Activated CD8-positive, alpha-beta T cell treated with anti-CD3 and anti-CD28 coated beads for 36 hours (primary cell): ENCODE results near the gene DUSP22. TPM values are rescaled to one million over a fixed set of nuclear protein-coding genes. Genes with fewer than 3 reads are reported as not detected.
"Not testable (repeated sequence)": the region's sequence is repeated elsewhere in the genome, so short reads cannot be mapped to it uniquely, and the experiment has no call there.

ENCODE experiments used
- ATAC-seq: fragments of 200-7000 bp; cut with Tn5 transposase; one replicate; pipeline ENCODE4 v1.10.0; 2021; ENCODE audit warnings: mild to moderate bottlenecking, moderate library complexity
- CTCF ChIA-PET: fragments of 350-600 bp; sonication (Branson Sonifier 250); formaldehyde crosslinking; loops from one replicate; lab custom pipeline; 2021; ENCODE audit warnings: antibody characterized with exemption; lab: Charles Lee
- POLR2A ChIA-PET: fragments of 350-600 bp; sonication (Branson Sonifier 250); formaldehyde crosslinking; loops from one replicate; lab custom pipeline; 2021; ENCODE audit warnings: antibody characterized with exemption; lab: Charles Lee
- DNase-seq: peaks from one replicate; pipeline ENCODE4 v3.0.0-alpha.2; 2020
- H3K27ac Mint-ChIP-seq: one replicate; pipeline ENCODE4 v1.8.0; 2021; ENCODE audit warnings: mild to moderate bottlenecking, mixed read lengths
- H3K27me3 Mint-ChIP-seq: one replicate; pipeline ENCODE4 v1.8.0; 2021; ENCODE audit warnings: mixed read lengths
- H3K36me3 Mint-ChIP-seq: one replicate; pipeline ENCODE4 v1.8.0; 2021; ENCODE audit warnings: low read depth, mixed read lengths
- H3K4me1 Mint-ChIP-seq: one replicate; pipeline ENCODE4 v1.8.0; 2021; ENCODE audit warnings: low read depth, mixed read lengths
- H3K4me3 Mint-ChIP-seq: one replicate; pipeline ENCODE4 v1.8.0; 2021; ENCODE audit warnings: mild to moderate bottlenecking, moderate library complexity, mixed read lengths
- H3K9me3 Mint-ChIP-seq: one replicate; pipeline ENCODE4 v1.8.0; 2021; ENCODE audit warnings: mixed read lengths
- CTCF ChIP-seq: fragments of 200-600 bp; IDR thresholded peaks from one replicate; pipeline ENCODE4 v1.8.0; 2022; ENCODE audit warnings: antibody characterized with exemption, mild to moderate bottlenecking
- intact Hi-C: fragments of 100-400 bp; cut with micrococcal nuclease; formaldehyde crosslinking; loops from one replicate; pipeline ENCODE4 v1.10.0; 2022
- total RNA-seq, 2 experiments: library from RNA; stranded (reverse); gene quantifications; one replicate each; pipeline ENCODE4 v1.2.3, GENCODE V29; 2021

Gene DUSP22
- total RNA-seq, 2 experiments from 2014 or later, result 32.5 to 34.2 TPM

GRCh38 chr6:282177-282866, 10.0 kb upstream of the DUSP22 start:
- TF ChIP-seq CTCF, result no peak
- POLR2A ChIA-PET, result no interaction called here
- ATAC-seq (no peak), DNase-seq (no peak)
- H3K27ac Mint-ChIP-seq, result no peak overlapping the region
- no peak overlapping the region for H3K4me3 Mint-ChIP-seq
- H3K27me3 Mint-ChIP-seq, result no peaks in the 10 kb centered on the region
- H3K9me3 Mint-ChIP-seq, result no peaks in the 10 kb centered on the region
- intact Hi-C loops, result no loop called here
- peaks cover 22% of the 10 kb centered on the region for H3K4me1 Mint-ChIP-seq
- no peaks in the 10 kb centered on the region for H3K36me3 Mint-ChIP-seq
- CTCF ChIA-PET, result no interaction called here

- ATAC-seq, result no peak
- TF ChIP-seq CTCF, result no peak
- no peaks in the 10 kb centered on the region for H3K9me3 Mint-ChIP-seq
- H3K4me3 Mint-ChIP-seq, result no peak overlapping the region
- no peak for DNase-seq
- intact Hi-C loops, result no loop called here
- H3K36me3 Mint-ChIP-seq, result no peaks in the 10 kb centered on the region
- no peaks in the 10 kb centered on the region for H3K27me3 Mint-ChIP-seq
- peaks cover 25% of the 10 kb centered on the region for H3K4me1 Mint-ChIP-seq
- ChIA-PET POLR2A (no interaction called here), CTCF (no interaction called here)
- no peak overlapping the region for H3K27ac Mint-ChIP-seq
These were observed 9.3 kb upstream of the DUSP22 start for GRCh38 chr6:282867-283416.

GRCh38 chr6:284486-284885, 7.8 kb upstream of the DUSP22 start:
- no peak overlapping the region for H3K27ac Mint-ChIP-seq
- CTCF ChIA-PET, result interaction anchor here (0.9 kb wide), 1 partner anchor 13 kb away, joined by 3 read pairs; no protein-coding TSS in a partner anchor
- TF ChIP-seq CTCF, result no peak
- intact Hi-C loops, result no loop called here
- no peak overlapping the region for H3K4me3 Mint-ChIP-seq
- no peaks in the 10 kb centered on the region for H3K27me3 Mint-ChIP-seq
- DNase-seq, result no peak
- POLR2A ChIA-PET, result interaction anchor here (1.1 to 2.8 kb wide), 2 partner anchors 29 to 110 kb away, joined by 3 to 9 read pairs; no protein-coding TSS in a partner anchor
- no peak for ATAC-seq
- peaks cover 33% of the 10 kb centered on the region for H3K4me1 Mint-ChIP-seq
- H3K9me3 Mint-ChIP-seq, result no peaks in the 10 kb centered on the region
- H3K36me3 Mint-ChIP-seq, result no peaks in the 10 kb centered on the region

- Mint-ChIP-seq H3K4me3 (no peak overlapping the region), H3K36me3 (no peaks in the 10 kb centered on the region), H3K4me1 (peaks cover 38% of the 10 kb centered on the region), H3K27me3 (no peaks in the 10 kb centered on the region), H3K27ac (peak overlapping the region; percentile 55), H3K9me3 (no peaks in the 10 kb centered on the region)
- TF ChIP-seq CTCF, result no peak
- DNase-seq, result no peak
- ATAC-seq, result peak; percentile 38
- intact Hi-C loops, result no loop called here
- POLR2A ChIA-PET, result interaction anchor here (0.7 to 2.8 kb wide), 7 partner anchors 25 to 110 kb away, joined by 3 to 9 read pairs (median 3); no protein-coding TSS in a partner anchor
- CTCF ChIA-PET, result interaction anchor here (0.9 to 1.1 kb wide), 3 partner anchors 12 to 97 kb away, joined by 3 read pairs; no protein-coding TSS in a partner anchor
These were observed 7.1 kb upstream of the DUSP22 start for GRCh38 chr6:285030-285771.

GRCh38 chr6:285902-286301, 6.4 kb upstream of the DUSP22 start:
- POLR2A ChIA-PET, result interaction anchor here (0.7 to 2.8 kb wide), 7 partner anchors 26 to 109 kb away, joined by 3 to 9 read pairs (median 3); no protein-coding TSS in a partner anchor
- H3K4me3 Mint-ChIP-seq, H3K27me3 Mint-ChIP-seq, ATAC-seq, DNase-seq, H3K36me3 Mint-ChIP-seq, intact Hi-C loops, H3K9me3 Mint-ChIP-seq: not testable (repeated sequence)
- Mint-ChIP-seq H3K4me1 (peaks cover 44% of the 10 kb centered on the region), H3K27ac (peak overlapping the region; percentile 55)
- CTCF ChIA-PET, result interaction anchor here (0.9 to 1.4 kb wide), 3 partner anchors 37 to 97 kb away, joined by 3 to 4 read pairs (median 3); no protein-coding TSS in a partner anchor
